ENCODE measurements around the gene RXRA. TPM values are rescaled to one million over a fixed set of nuclear protein-coding genes. Genes with fewer than 3 reads are reported as not detected.

RXRA gene
- total RNA-seq, 1 experiment from 2014 or later = 31.6 TPM

DNA sequence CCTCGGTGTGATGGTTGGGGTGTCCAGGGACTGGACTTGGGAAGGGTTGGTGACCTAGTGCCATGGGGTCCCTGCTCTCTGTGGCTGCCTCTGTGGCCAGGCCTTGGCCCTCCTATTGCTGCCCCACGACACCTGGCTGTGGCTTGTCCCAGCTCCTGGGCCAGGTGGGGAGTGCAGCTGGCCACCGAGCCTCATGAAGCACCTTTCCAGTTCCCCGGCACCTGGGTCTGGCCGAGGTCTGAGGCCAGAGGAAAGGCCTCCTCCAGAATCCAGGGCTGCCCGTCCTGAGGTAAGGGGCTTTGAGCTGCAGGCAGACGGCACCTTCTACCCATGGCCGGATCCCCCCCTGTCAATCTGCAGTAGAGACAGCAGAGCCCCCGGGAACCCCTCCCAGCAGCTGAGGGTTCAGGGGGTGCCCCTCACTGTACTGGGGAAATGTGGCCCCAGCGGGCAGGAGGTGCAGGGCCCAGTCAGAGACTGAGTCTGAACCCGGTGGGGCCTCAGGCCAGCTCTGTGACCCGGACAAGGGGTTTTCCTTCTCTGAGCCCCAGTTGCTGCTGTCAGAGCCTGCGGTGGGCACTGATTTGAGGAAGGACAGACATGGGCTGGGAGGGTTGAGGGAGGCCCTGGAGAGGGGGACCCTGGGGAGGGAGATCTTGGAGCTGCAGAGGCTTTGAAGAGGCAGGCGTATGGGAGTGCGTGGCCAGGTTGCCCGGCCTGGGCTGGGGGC lies 54.5 kb downstream of the RXRA start:
- ChIA-PET CTCF (no interaction called here), POLR2A (no interaction called here)
- peak overlapping the region; percentile 17; the same call in 1 of the 2 replicates for H3K27ac ChIP-seq (ENCODE audit: low read length)
- in situ Hi-C loops (cut with HindIII; ENCODE audit: low pct_unique_long_range_greater_than_20kb, low sequenced_read_pairs) (no loop called here), intact Hi-C loops (cut with micrococcal nuclease; ENCODE audit: unreplicated experiment) (no loop called here)
- H3K4me1 ChIP-seq (ENCODE audit: control insufficient read depth, insufficient read depth, low read length) = peaks cover 54% of the 10 kb centered on the region
- no peak for DNase-seq (ENCODE audit: low read depth, low spot score)
- ATAC-seq = no peak
- H3K9me3 ChIP-seq (ENCODE audit: control insufficient read depth, insufficient read depth, low read depth, low read length) = no peaks in the 10 kb centered on the region
- BruUV-seq (replicated peaks) = no TSS peak
- no peaks in the 10 kb centered on the region for H3K27me3 ChIP-seq (ENCODE audit: control insufficient read depth, insufficient read depth, low read length)
- H3K4me3 ChIP-seq (ENCODE audit: low read depth in 2 of 2, low read length in 2 of 2) = no peak overlapping the region
- TF ChIP-seq TCF7L2 (IDR thresholded peaks at IDR 0.05; ENCODE audit: low read depth, low read length) (no peak), SIN3A (IDR thresholded peaks at IDR 0.05; ENCODE audit: borderline replicate concordance, insufficient read depth, low read depth, low read length) (no peak), POLR2AphosphoS5 (IDR thresholded peaks at IDR 0.05; ENCODE audit: low read depth, low read length) (no peak)
- TF ChIP-seq, protein P1, sequence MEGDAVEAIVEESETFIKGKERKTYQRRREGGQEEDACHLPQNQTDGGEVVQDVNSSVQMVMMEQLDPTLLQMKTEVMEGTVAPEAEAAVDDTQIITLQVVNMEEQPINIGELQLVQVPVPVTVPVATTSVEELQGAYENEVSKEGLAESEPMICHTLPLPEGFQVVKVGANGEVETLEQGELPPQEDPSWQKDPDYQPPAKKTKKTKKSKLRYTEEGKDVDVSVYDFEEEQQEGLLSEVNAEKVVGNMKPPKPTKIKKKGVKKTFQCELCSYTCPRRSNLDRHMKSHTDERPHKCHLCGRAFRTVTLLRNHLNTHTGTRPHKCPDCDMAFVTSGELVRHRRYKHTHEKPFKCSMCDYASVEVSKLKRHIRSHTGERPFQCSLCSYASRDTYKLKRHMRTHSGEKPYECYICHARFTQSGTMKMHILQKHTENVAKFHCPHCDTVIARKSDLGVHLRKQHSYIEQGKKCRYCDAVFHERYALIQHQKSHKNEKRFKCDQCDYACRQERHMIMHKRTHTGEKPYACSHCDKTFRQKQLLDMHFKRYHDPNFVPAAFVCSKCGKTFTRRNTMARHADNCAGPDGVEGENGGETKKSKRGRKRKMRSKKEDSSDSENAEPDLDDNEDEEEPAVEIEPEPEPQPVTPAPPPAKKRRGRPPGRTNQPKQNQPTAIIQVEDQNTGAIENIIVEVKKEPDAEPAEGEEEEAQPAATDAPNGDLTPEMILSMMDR (IDR thresholded peaks at IDR 0.05) = no peak
- TF ChIP-seq, protein P2, sequence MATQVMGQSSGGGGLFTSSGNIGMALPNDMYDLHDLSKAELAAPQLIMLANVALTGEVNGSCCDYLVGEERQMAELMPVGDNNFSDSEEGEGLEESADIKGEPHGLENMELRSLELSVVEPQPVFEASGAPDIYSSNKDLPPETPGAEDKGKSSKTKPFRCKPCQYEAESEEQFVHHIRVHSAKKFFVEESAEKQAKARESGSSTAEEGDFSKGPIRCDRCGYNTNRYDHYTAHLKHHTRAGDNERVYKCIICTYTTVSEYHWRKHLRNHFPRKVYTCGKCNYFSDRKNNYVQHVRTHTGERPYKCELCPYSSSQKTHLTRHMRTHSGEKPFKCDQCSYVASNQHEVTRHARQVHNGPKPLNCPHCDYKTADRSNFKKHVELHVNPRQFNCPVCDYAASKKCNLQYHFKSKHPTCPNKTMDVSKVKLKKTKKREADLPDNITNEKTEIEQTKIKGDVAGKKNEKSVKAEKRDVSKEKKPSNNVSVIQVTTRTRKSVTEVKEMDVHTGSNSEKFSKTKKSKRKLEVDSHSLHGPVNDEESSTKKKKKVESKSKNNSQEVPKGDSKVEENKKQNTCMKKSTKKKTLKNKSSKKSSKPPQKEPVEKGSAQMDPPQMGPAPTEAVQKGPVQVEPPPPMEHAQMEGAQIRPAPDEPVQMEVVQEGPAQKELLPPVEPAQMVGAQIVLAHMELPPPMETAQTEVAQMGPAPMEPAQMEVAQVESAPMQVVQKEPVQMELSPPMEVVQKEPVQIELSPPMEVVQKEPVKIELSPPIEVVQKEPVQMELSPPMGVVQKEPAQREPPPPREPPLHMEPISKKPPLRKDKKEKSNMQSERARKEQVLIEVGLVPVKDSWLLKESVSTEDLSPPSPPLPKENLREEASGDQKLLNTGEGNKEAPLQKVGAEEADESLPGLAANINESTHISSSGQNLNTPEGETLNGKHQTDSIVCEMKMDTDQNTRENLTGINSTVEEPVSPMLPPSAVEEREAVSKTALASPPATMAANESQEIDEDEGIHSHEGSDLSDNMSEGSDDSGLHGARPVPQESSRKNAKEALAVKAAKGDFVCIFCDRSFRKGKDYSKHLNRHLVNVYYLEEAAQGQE (IDR thresholded peaks at IDR 0.05; ENCODE audit: insufficient read depth in 1 of 2, low read depth in 2 of 2, low read length in 1 of 2) = no peak
- no peaks in the 10 kb centered on the region for H3K36me3 ChIP-seq (ENCODE audit: control insufficient read depth, insufficient read depth, low read length)

DNA sequence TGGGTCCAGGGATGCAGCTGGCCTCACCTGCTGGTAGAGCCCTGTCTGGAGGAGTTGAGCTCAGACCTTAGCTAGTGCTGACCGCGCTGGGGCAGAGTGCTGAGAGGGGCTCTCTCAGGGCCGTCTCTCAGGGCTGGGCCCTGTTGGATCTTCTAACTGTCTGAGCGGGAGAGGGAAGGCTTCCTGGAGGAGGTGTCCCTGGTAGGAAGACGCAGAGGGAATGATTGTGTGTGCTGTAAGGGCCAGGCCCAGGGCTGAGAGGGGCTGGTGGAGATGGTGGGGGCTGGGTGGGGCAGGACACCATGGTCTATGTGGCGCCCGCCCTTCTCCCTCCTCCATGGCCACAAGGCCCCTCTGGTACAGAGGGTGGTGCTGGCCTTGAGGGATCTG lies 55.0 kb downstream of the RXRA start:
- ChIA-PET POLR2A (no interaction called here), CTCF (no interaction called here)
- H3K9me3 ChIP-seq (ENCODE audit: control insufficient read depth, insufficient read depth, low read depth, low read length) = no peaks in the 10 kb centered on the region
- ATAC-seq = no peak
- TF ChIP-seq SIN3A (IDR thresholded peaks at IDR 0.05; ENCODE audit: borderline replicate concordance, insufficient read depth, low read depth, low read length) (no peak), POLR2AphosphoS5 (IDR thresholded peaks at IDR 0.05; ENCODE audit: low read depth, low read length) (no peak), TCF7L2 (IDR thresholded peaks at IDR 0.05; ENCODE audit: low read depth, low read length) (no peak)
- TF ChIP-seq, protein P2 (IDR thresholded peaks at IDR 0.05; ENCODE audit: insufficient read depth in 1 of 2, low read depth in 2 of 2, low read length in 1 of 2) = no peak
- TF ChIP-seq, protein P1 (IDR thresholded peaks at IDR 0.05) = no peak
- H3K4me1 ChIP-seq (ENCODE audit: control insufficient read depth, insufficient read depth, low read length) = peaks cover 50% of the 10 kb centered on the region
- no peak for DNase-seq (ENCODE audit: low read depth, low spot score)
- H3K27me3 ChIP-seq (ENCODE audit: control insufficient read depth, insufficient read depth, low read length) = no peaks in the 10 kb centered on the region
- in situ Hi-C loops (cut with HindIII; ENCODE audit: low pct_unique_long_range_greater_than_20kb, low sequenced_read_pairs) = no loop called here
- intact Hi-C loops (cut with micrococcal nuclease; ENCODE audit: unreplicated experiment) = no loop called here
- no peak overlapping the region for H3K4me3 ChIP-seq (ENCODE audit: low read depth in 2 of 2, low read length in 2 of 2)
- no TSS peak for BruUV-seq (replicated peaks)
- no peaks in the 10 kb centered on the region for H3K36me3 ChIP-seq (ENCODE audit: control insufficient read depth, insufficient read depth, low read length)
- H3K27ac ChIP-seq (ENCODE audit: low read length) = no peak overlapping the region

Data from Panc1 (cell line).